GM12891 (cell line): ENCODE results near the gene ZDHHC4.

Source experiments
- POLR2A ChIP-seq: IDR thresholded peaks from 2 replicates; pipeline ENCODE4 v1.6.1; 2011; ENCODE audit warnings: low read depth, low read length, control low read depth
- POLR2AphosphoS5 ChIP-seq: IDR thresholded peaks from 2 replicates; pipeline ENCODE4 v1.6.1; 2011; ENCODE audit warnings: low read depth, low read length, control low read depth
- SPI1 ChIP-seq: IDR thresholded peaks from 2 replicates; pipeline ENCODE4 v1.6.1; 2011; ENCODE audit warnings: low read depth, low read length, control low read depth
- TAF1 ChIP-seq: IDR thresholded peaks from 2 replicates; pipeline ENCODE4 v1.6.1; 2011; ENCODE audit warnings: low read depth, low read length, control low read depth

- TF ChIP-seq POLR2AphosphoS5 (no peak), POLR2A (no peak), TAF1 (no peak), SPI1 (no peak)
These were observed 12.0 kb downstream of the ZDHHC4 start for GRCh38 chr7:6589151-6589828.
